GM12873 (cell line): ENCODE data around the gene MBNL1.

Experiments
- TF ChIP-seq, protein P1 (sequence below): IDR thresholded peaks from 2 replicates; pipeline ENCODE4 v1.5.1; 2012; ENCODE audit warnings: low read depth, mild to moderate bottlenecking, moderate library complexity, low read length, control low read depth; ENCODE audit not compliant: insufficient read depth; ENCODE audit errors: missing control alignments

MBNL1 gene

DNA sequence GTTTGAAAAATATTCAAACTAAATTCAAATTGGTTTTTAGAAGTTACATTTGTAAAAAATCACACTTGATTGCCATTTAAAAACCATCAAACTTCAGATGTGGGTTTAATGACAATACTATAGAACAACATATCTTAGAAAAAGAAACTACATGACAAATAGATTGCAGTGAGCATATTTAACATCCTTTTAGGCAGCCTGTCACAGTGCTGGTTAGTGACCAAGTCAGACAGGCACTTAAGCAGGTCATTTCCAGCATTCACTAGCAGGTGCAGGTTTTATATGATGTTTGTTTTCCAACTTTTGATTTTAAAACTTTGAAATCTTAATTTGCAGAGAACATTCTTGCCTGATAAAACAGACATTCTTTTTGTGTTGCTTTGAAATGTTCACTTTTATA is 115.7 kb downstream of the MBNL1 start:
- TF ChIP-seq, protein P1, sequence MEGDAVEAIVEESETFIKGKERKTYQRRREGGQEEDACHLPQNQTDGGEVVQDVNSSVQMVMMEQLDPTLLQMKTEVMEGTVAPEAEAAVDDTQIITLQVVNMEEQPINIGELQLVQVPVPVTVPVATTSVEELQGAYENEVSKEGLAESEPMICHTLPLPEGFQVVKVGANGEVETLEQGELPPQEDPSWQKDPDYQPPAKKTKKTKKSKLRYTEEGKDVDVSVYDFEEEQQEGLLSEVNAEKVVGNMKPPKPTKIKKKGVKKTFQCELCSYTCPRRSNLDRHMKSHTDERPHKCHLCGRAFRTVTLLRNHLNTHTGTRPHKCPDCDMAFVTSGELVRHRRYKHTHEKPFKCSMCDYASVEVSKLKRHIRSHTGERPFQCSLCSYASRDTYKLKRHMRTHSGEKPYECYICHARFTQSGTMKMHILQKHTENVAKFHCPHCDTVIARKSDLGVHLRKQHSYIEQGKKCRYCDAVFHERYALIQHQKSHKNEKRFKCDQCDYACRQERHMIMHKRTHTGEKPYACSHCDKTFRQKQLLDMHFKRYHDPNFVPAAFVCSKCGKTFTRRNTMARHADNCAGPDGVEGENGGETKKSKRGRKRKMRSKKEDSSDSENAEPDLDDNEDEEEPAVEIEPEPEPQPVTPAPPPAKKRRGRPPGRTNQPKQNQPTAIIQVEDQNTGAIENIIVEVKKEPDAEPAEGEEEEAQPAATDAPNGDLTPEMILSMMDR, result no peak

DNA sequence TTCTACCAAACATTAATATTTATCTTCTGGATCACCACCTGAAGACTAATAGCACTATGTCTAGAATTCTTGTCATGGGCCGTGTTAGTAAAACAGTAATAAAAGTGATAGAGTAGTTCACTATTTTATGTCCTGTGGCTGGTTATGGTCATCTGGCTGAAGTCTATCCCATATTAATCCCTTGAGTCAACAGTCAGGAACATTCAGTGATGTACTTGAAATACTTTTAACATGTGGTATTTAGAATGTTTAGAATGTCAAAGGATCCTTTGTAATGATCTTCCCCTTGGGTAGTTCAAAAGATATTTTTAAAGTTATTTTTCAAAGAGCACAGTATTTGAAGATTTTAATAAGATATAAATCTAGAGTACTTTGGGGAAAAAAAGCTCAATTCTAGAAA is 117.0 kb downstream of the MBNL1 start:
- TF ChIP-seq, protein P1, result no peak

- TF ChIP-seq, protein P1, result no peak
These were observed 117.5 kb downstream of the MBNL1 start for GRCh38 chr3:152386208-152386607.

DNA sequence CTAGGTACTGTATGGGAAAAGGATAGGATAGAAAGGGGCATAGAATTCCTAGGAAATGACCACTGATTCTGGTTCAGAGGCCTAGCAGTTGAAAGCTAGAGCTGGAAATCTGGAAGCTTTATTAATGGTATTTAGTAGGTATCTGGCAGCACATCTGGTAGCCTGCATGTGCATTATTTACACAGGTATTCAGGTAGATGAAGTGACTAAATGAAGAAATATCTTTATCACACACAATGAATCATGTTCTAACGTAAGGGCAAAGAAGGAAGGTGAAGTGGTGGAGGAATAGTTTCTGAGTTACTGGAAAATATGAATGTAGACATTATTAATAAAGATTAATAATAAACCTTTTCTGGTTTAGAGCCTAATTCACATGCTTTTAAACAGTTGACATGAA is 119.9 kb downstream of the MBNL1 start:
- TF ChIP-seq, protein P1, result no peak

DNA sequence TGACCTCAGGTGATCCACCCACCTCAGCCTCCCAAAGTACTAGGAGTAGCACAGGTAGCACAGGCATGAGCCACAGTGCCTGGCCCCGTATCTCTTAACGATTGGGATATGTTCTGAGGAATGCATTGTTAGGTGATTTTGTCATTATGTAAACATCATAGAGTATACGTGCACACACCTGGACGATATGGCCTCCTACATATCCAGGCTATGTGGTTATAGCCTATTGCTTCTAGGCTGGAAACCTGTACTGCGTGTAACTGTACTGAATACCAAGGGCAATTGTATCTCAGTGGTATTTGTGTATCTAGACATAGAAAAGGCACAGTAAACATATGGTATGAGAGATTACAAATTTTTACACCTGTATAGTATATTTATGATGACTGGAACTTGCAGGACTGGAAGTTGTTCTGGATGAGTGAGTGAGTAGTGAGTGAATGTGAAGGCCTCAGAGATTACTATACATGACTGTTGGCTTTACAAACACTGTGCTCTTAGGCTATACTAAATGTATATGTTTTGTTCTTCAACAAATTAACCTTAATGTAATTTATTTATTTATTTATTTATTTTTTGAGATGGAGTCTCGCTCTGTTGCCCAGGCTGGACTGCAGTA is 120.7 kb downstream of the MBNL1 start:
- TF ChIP-seq, protein P1, result no peak

DNA sequence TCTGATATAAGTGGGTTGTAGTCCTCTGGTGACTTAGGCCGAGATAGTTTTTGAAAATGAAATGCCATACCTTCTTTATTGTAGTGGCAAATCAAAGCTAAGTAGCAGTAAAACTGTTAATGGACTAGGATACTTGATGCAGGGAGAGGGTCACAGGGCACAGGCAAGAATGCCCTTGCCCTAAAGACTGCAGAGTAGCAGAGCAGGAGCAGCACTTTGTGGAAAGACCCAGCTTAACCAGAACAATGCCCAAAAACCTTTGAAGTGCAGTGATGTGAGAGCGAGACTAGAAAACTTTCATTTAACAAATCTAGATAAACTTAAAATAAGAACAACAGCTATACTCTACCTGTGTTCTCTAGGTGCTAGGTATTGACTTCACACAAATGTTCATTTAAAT is 121.9 kb downstream of the MBNL1 start:
- TF ChIP-seq, protein P1, result no peak

GRCh38 chr3:152391671-152392070 is 122.9 kb downstream of the MBNL1 start:
- TF ChIP-seq, protein P1, result no peak
